GM12873 (cell line): ENCODE data around the gene ASTN2.

ENCODE experiments used
- TF ChIP-seq, protein P1 (sequence below): IDR thresholded peaks from 2 replicates; pipeline ENCODE4 v1.5.1; 2012; ENCODE audit warnings: low read depth, mild to moderate bottlenecking, moderate library complexity, low read length, control low read depth; ENCODE audit not compliant: insufficient read depth; ENCODE audit errors: missing control alignments

The ASTN2 gene

DNA sequence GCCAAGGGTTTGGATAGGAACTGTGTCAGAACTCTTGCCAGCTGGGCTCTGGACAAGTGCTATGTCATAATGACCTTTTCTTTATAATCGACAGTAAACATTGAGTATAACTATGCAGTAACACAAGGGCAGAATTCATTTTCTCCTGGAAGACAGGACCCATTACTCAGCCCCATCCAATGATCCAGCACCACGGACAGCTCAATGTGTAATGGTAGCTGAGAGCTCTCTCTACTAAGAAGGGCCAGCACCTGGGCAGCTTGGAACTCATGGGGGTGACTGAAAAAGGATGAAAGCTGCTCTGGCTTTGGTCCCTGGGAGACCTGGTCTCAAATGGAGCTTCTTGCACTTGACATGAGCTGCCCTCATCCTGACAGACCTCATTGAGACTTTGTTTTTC lies 380.0 kb downstream of the ASTN2 start:
- TF ChIP-seq, protein P1, sequence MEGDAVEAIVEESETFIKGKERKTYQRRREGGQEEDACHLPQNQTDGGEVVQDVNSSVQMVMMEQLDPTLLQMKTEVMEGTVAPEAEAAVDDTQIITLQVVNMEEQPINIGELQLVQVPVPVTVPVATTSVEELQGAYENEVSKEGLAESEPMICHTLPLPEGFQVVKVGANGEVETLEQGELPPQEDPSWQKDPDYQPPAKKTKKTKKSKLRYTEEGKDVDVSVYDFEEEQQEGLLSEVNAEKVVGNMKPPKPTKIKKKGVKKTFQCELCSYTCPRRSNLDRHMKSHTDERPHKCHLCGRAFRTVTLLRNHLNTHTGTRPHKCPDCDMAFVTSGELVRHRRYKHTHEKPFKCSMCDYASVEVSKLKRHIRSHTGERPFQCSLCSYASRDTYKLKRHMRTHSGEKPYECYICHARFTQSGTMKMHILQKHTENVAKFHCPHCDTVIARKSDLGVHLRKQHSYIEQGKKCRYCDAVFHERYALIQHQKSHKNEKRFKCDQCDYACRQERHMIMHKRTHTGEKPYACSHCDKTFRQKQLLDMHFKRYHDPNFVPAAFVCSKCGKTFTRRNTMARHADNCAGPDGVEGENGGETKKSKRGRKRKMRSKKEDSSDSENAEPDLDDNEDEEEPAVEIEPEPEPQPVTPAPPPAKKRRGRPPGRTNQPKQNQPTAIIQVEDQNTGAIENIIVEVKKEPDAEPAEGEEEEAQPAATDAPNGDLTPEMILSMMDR, result no peak

DNA sequence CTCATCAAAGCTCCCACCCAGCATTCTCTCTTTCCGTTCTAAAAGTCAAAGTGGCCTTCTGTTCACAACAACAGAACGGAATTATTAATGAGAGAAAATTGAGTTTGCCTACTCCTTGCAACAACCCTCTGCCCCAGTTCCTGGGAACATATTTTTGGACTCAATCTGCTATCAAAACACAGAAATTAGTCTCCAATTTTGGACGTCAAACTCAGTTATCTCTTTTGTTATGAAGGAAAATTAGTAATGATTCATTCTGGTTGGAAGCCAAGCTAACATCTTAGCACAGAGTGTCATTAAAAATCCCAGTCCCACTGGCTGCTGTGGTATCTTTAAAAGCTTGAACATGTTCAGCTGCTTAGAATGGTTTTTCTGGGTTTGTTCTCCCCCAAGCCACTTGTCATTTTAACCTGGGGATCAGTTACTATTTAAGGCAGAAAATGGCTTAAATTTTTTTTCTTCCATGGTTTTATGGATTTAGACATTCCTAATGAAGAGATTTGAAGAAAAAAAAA lies 384.5 kb downstream of the ASTN2 start:
- TF ChIP-seq, protein P1, result no peak

DNA sequence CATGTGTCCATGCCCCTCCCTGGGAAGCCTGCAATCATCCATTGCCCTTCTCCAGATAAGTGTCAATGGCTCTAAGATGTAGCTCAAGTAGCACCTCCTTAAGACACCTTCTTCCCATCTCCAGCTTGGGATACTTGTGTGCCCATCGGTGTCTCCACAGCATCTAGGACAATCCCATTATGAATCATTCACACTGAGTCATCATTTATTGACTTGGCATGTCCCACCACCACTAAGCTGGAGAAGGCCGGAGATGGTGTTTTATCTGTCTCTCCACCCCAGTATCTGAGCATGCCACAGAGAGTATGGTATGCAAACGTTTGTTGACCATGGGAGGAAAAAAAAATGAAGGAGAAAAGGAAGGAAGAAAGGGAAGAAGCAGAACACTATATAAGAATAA lies 385.5 kb downstream of the ASTN2 start:
- TF ChIP-seq, protein P1, result no peak

DNA sequence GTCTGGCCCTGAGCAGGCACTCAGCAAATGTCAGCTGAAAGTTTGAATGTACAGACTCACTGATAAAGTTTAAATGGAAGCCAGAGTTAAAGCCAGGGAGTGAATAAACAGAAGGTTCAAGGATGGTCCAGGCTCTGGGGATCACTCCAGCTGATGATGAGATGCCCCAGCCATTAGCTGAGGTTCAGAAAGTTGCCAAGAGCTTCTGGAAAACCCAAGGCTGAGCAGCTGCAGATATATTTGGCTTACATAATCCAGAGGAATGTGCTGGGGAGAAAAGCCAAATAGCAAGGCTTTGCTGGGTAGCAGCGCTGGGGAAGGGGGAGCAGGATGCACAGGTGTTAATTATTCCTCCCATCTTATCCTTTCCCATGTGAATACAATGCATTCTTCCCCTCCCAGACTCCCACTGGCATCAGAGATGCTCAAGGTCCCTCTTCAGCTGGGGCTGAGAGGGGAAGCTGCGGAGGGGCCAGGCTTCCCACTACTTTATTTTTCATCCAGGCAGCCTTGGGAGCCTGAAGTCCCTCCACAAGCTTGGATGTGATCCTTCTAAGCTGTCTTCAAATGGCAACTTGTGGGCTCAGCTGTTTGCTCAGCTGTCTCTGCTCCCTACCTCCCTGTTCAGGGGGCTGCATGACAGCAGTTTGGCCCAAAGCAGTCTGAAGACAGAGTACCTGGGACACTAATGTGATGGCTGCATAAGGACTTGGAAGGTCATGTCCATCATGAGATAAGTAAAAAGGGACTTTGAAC lies 386.6 kb downstream of the ASTN2 start:
- TF ChIP-seq, protein P1, result no peak

DNA sequence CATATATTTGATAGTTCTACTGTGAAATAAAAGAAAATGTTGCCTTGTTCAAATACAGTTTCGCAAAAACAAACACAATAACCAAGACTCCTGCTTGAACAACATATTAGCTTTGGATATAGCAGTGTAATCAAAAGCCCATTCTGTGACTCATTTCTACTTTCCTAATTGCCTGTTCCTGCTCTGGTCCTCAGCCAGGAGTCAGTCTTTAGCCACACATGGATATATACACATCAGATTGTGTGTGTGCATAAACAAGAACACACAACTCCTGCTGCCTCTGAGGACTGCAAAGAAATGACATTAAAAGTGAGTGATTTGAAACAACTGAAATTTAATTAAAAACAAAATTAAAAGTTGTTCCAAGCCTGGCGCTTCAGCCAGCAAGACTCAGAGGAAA lies 393.0 kb downstream of the ASTN2 start:
- TF ChIP-seq, protein P1, result no peak

DNA sequence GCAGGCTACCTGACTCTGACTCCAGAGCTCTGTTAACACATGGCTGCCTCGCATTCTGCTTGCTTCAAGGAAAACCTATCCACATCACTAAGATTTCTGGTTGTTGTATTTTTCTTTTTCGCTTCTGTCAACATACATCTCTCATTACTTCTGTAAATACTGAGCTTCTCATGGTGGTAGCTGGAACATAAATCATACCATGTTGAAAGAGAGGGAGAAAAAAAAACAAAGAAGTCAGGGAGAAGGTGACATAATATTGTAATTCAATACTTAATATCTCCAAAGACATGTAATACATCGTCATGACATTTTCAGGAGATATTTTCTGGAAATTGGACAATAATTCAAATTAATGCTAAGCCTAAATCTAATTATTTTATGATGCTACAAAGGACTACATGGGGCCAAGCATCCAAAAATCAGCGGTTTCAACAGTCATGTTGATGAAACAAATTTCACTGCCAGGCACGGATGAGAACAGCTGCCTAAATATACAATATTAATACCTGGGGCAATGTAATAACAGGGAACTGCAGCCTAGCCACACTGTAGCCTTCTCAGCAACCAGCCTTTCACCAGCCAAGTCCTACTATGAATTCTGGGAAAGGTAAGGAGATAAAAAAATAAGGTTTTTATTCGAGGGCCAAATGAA lies 395.8 kb downstream of the ASTN2 start:
- TF ChIP-seq, protein P1, result no peak

DNA sequence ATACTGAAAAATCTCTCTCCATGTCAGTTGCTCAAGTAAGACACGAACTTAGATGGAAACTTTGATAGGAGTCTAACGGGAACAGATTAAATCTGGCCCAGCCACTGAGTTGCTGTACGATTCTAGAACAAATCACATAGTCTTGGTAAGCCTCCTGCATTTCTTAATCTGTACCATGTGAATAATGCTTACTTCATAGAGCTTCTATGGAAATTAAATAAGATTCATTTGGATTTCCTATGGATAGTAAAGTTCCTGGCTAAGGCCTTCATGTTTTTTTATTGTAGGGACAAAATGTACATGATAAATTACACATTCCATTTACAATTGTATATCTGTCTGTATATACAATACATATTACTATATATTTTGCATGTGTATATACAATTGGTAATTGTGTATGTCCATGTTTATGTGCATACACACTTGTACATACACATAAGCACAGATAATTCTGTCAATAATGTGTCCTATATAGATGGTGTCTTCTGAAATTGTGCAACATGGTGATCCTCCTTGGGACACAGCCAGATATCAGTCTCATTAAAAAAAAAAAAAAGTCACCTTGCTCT lies 397.4 kb downstream of the ASTN2 start:
- TF ChIP-seq, protein P1, result no peak
